Stimulated activated CD4-positive, alpha-beta T cell treated with anti-CD3 and anti-CD28 coated beads, Interleukin-4, amount 100 ng/mL, for 48 hours (primary cell): ENCODE measurements around the gene CERKL.
"Not testable (repeated sequence)": the region's sequence is repeated elsewhere in the genome, so short reads cannot be mapped to it uniquely, and the experiment has no call there.

Experiments
- DNase-seq, 2 donors: peaks; one replicate each; pipeline ENCODE4 v3.0.0-alpha.2; 2020; ENCODE audit warnings: low read depth in 2 of 2

Gene CERKL

GRCh38 chr2:181656450-181657291 is at the start of gene CERKL:
TSS of gene CERKL (minus strand) at chr2:181657105. CDS start at chr2:181657006, 99 bp downstream.
- DNase-seq: no peak

- not testable (repeated sequence) for DNase-seq
Measured at GRCh38 chr2:181702519-181702918, 45.6 kb upstream of the CERKL start.

- no peak for DNase-seq
Measured at GRCh38 chr2:181698223-181698622, 41.3 kb upstream of the CERKL start.

- DNase-seq: no peak
Measured at GRCh38 chr2:181697571-181697970, 40.7 kb upstream of the CERKL start.

- DNase-seq: no peak
Measured at GRCh38 chr2:181697126-181697525, 40.2 kb upstream of the CERKL start.

GRCh38 chr2:181694271-181694670 is 37.4 kb upstream of the CERKL start:
- DNase-seq: no peak

- no peak for DNase-seq
Measured at GRCh38 chr2:181690860-181691259, 34.0 kb upstream of the CERKL start.

GRCh38 chr2:181686576-181687185 is 29.8 kb upstream of the CERKL start:
- DNase-seq: no peak

- no peak for DNase-seq
Measured at GRCh38 chr2:181685150-181685688, 28.3 kb upstream of the CERKL start.

- DNase-seq: no peak
Measured at GRCh38 chr2:181684454-181685149, 27.7 kb upstream of the CERKL start.

- no peak for DNase-seq
Measured at GRCh38 chr2:181683518-181684453, 26.9 kb upstream of the CERKL start.

- DNase-seq: no peak
Measured at GRCh38 chr2:181682795-181683517, 26.1 kb upstream of the CERKL start.

GRCh38 chr2:181682026-181682789 is 25.3 kb upstream of the CERKL start:
- no peak for DNase-seq

GRCh38 chr2:181680937-181681811 is 24.3 kb upstream of the CERKL start:
- DNase-seq: no peak

- DNase-seq: no peak
Measured at GRCh38 chr2:181680055-181680936, 23.4 kb upstream of the CERKL start, which contains the start of gene NEUROD1. TSS of gene NEUROD1 (minus strand) at chr2:181680517. CDS start at chr2:181678860, 1,657 bp downstream.

- DNase-seq: no peak
Measured at GRCh38 chr2:181679544-181679979, 22.7 kb upstream of the CERKL start.

GRCh38 chr2:181678861-181679543 is 22.1 kb upstream of the CERKL start:
- no peak for DNase-seq
